ENCODE data around the gene FKBP3. TPM values are rescaled to one million over a fixed set of nuclear protein-coding genes. Genes with fewer than 3 reads are reported as not detected.

FKBP3 gene
- total RNA-seq (ENCODE audit: unreplicated experiment): 78.3 TPM
- long read RNA-seq, transcript FKBP3-202 (7 exons, 1,346 nt): major isoform, 32 of 49 reads
- long read RNA-seq, partial matches to known transcripts: 16 of 49 reads
- long read RNA-seq, other reads (novel, unspliced or antisense): 0 of 49 reads

DNA sequence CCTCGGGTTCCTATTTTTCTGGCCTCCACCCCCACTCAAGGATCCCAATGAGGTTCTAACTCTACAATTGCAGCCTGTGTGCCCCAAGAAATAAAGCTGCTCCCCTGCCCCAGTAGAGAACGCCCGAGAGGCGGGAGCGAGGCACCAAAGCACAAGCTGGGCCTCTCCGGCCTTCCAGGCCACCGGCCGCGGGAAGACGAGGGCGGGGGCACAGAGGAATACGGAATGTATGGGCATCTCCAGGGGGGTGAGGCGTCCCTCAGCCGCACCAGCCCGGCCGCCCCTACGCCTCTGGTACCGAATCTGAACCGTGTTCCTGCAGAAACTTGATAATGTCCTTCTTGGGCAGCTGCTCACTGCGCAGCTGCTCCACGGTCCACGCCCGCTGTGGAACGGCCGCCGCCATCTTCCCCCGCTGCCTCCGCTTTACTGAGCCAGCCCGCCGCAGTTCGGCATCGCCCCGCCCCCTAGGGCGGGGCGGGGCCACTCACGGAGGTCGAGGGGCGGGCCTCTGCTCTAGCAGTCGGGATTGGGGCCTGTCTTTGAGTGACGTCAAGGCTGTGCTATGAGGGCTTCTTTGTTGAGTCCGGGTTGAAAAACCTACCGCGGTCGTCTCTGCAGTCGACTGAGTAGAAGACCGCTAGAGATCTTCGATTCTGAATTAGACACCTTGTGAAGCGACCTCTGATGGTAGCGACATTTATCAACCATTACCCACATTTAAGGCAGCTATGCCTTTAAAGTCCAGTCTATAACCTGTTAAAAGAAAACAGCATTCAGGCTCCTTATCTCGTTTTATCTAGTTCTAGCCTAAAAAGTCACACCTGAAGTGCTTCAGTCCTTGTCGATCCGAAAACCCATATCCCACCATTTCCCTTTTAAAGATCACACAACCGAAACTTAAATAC is at the start of gene FKBP3:
Gene FKBP3 (minus strand): TSS at position 431 of the 908 bp plus-strand sequence. CDS start 25 bp downstream, at position 406.
- Mint-ChIP-seq H3K27me3 (ENCODE audit: unreplicated experiment) (peaks cover 7% of the 10 kb centered on the region), H3K9me3 (ENCODE audit: unreplicated experiment) (no peaks in the 10 kb centered on the region), H3K27ac (ENCODE audit: unreplicated experiment) (peak within 1 kb of the TSS; percentile 93), H3K36me3 (ENCODE audit: low read depth, unreplicated experiment) (peaks cover 6% of the 10 kb centered on the region), H3K4me3 (ENCODE audit: unreplicated experiment) (peak within 1 kb of the TSS; percentile 100), H3K4me1 (ENCODE audit: unreplicated experiment) (peaks cover 28% of the 10 kb centered on the region)
- DNase-seq (ENCODE audit: low spot score): peak; percentile 91
- TF ChIP-seq CTCF (IDR thresholded peaks at IDR 0.05; ENCODE audit: unreplicated experiment): no peak

- no peak for TF ChIP-seq CTCF (IDR thresholded peaks at IDR 0.05; ENCODE audit: unreplicated experiment)
- no peak for DNase-seq (ENCODE audit: low spot score)
- Mint-ChIP-seq H3K4me1 (ENCODE audit: unreplicated experiment) (no peaks in the 10 kb centered on the region), H3K9me3 (ENCODE audit: unreplicated experiment) (no peaks in the 10 kb centered on the region), H3K4me3 (ENCODE audit: unreplicated experiment) (no peak overlapping the region), H3K27me3 (ENCODE audit: unreplicated experiment) (no peaks in the 10 kb centered on the region), H3K36me3 (ENCODE audit: low read depth, unreplicated experiment) (no peaks in the 10 kb centered on the region), H3K27ac (ENCODE audit: unreplicated experiment) (no peak overlapping the region)
Measured at GRCh38 chr14:45181806-45182205, 47.5 kb upstream of the FKBP3 start.

GRCh38 chr14:45181329-45181728 is 47.0 kb upstream of the FKBP3 start:
- H3K4me1 Mint-ChIP-seq (ENCODE audit: unreplicated experiment): no peaks in the 10 kb centered on the region
- no peak overlapping the region for H3K27ac Mint-ChIP-seq (ENCODE audit: unreplicated experiment)
- H3K9me3 Mint-ChIP-seq (ENCODE audit: unreplicated experiment): no peaks in the 10 kb centered on the region
- H3K4me3 Mint-ChIP-seq (ENCODE audit: unreplicated experiment): no peak overlapping the region
- no peaks in the 10 kb centered on the region for H3K27me3 Mint-ChIP-seq (ENCODE audit: unreplicated experiment)
- TF ChIP-seq CTCF (IDR thresholded peaks at IDR 0.05; ENCODE audit: unreplicated experiment): no peak
- H3K36me3 Mint-ChIP-seq (ENCODE audit: low read depth, unreplicated experiment): no peaks in the 10 kb centered on the region
- no peak for DNase-seq (ENCODE audit: low spot score)

- H3K9me3 Mint-ChIP-seq (ENCODE audit: unreplicated experiment): no peaks in the 10 kb centered on the region
- H3K27ac Mint-ChIP-seq (ENCODE audit: unreplicated experiment): no peak overlapping the region
- TF ChIP-seq CTCF (IDR thresholded peaks at IDR 0.05; ENCODE audit: unreplicated experiment): no peak
- H3K27me3 Mint-ChIP-seq (ENCODE audit: unreplicated experiment): no peaks in the 10 kb centered on the region
- DNase-seq (ENCODE audit: low spot score): no peak
- H3K36me3 Mint-ChIP-seq (ENCODE audit: low read depth, unreplicated experiment): no peaks in the 10 kb centered on the region
- no peak overlapping the region for H3K4me3 Mint-ChIP-seq (ENCODE audit: unreplicated experiment)
- H3K4me1 Mint-ChIP-seq (ENCODE audit: unreplicated experiment): no peaks in the 10 kb centered on the region
Measured at GRCh38 chr14:45177076-45177475, 42.8 kb upstream of the FKBP3 start.

- H3K27me3 Mint-ChIP-seq (ENCODE audit: unreplicated experiment): no peaks in the 10 kb centered on the region
- no peaks in the 10 kb centered on the region for H3K4me1 Mint-ChIP-seq (ENCODE audit: unreplicated experiment)
- no peak overlapping the region for H3K4me3 Mint-ChIP-seq (ENCODE audit: unreplicated experiment)
- H3K27ac Mint-ChIP-seq (ENCODE audit: unreplicated experiment): no peak overlapping the region
- H3K9me3 Mint-ChIP-seq (ENCODE audit: unreplicated experiment): no peaks in the 10 kb centered on the region
- H3K36me3 Mint-ChIP-seq (ENCODE audit: low read depth, unreplicated experiment): no peaks in the 10 kb centered on the region
- DNase-seq (ENCODE audit: low spot score): no peak
- TF ChIP-seq CTCF (IDR thresholded peaks at IDR 0.05; ENCODE audit: unreplicated experiment): no peak
Measured at GRCh38 chr14:45169906-45170305, 35.6 kb upstream of the FKBP3 start.
